PC-3 (cell line): ENCODE data around the gene CCR7.

Experiments used
- EZH2 ChIP-seq: fragments of 300-600 bp; sonication (generic); IDR thresholded peaks from one replicate; pipeline ENCODE4 v1.6.1; 2017; ENCODE audit warnings: antibody characterized with exemption, mild to moderate bottlenecking, low read length; ENCODE audit not compliant: unreplicated experiment
- EZH2phosphoT487 ChIP-seq: fragments of 300-600 bp; sonication (generic); IDR thresholded peaks from 2 replicates; pipeline ENCODE4 v1.6.1; 2018; ENCODE audit warnings: mild to moderate bottlenecking, antibody characterized with exemption, low read length, borderline replicate concordance
- TF ChIP-seq, protein P1 (sequence below): fragments of 300-600 bp; sonication (generic); conservative IDR thresholded peaks from 2 replicates; pipeline ENCODE4 v1.5.1; 2017; ENCODE audit warnings: antibody characterized with exemption, low read depth, mild to moderate bottlenecking, low read length

DNA sequence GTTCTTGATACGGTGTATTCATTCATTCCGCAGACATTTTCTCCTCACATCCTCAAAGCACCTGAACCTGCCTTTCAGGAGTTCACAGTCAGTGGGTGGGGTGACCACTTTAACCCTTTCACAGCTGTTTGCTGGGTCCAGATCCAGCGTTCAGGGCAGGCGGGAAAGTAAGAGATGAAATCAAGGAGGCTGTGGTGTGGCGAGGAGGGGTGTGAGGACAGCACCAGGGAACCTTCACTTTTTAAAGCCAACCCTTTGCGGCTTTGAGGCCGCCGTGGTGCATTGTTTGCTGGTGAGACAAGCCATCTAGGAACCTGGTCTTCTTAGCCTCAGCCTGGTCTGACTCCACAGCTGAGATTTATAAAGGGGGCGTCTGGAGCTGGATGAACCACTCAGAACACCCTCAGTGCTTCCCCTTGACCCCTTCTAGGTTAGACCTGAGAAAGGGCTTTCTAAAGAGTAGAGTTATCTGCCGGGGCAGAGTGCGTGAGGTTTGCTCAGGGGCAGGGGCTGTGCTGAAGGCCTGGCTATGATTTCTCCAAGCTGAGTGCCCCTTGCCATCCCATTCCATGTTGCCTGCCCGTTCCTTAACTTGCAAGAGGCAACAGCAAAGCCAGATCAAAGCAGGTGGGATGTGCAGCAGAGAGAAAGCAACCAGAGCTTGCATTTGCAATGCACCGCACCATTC lies 933 bp downstream of the CCR7 start:
- TF ChIP-seq, protein P1, sequence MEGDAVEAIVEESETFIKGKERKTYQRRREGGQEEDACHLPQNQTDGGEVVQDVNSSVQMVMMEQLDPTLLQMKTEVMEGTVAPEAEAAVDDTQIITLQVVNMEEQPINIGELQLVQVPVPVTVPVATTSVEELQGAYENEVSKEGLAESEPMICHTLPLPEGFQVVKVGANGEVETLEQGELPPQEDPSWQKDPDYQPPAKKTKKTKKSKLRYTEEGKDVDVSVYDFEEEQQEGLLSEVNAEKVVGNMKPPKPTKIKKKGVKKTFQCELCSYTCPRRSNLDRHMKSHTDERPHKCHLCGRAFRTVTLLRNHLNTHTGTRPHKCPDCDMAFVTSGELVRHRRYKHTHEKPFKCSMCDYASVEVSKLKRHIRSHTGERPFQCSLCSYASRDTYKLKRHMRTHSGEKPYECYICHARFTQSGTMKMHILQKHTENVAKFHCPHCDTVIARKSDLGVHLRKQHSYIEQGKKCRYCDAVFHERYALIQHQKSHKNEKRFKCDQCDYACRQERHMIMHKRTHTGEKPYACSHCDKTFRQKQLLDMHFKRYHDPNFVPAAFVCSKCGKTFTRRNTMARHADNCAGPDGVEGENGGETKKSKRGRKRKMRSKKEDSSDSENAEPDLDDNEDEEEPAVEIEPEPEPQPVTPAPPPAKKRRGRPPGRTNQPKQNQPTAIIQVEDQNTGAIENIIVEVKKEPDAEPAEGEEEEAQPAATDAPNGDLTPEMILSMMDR, result no peak
- TF ChIP-seq EZH2, result no peak
- no peak for TF ChIP-seq EZH2phosphoT487
